ENCODE data around the gene NID1. TPM values are rescaled to one million over a fixed set of nuclear protein-coding genes. Genes with fewer than 3 reads are reported as not detected.

Gene NID1
- total RNA-seq, 4 donors from 2014 or later = 27.8 to 91.8 (median 69.4) TPM

- no peak for DNase-seq
- Histone ChIP-seq H3K27me3 (no peaks in the 10 kb centered on the region), H3K4me3 (replicated peaks in 1 of 3) (no peak overlapping the region), H3K9me3 (no peaks in the 10 kb centered on the region), H3K4me1 (peaks cover 5 to 27% of the 10 kb centered on the region in 2 donors), H3K27ac (no peak overlapping the region), H3K36me3 (no peaks in the 10 kb centered on the region)
- 85 to 87% methylated on average over 23 of the region's 23 CpGs for WGBS, 2 donors
- intact Hi-C loops (cut with DNase I) = no loop called here
- TF ChIP-seq CTCF (IDR thresholded peaks at IDR 0.05) = no peak
Observed at GRCh38 chr1:235935235-235936225, 129.4 kb downstream of the NID1 start.

- Histone ChIP-seq H3K4me1 (peaks cover 5 to 25% of the 10 kb centered on the region in 2 donors), H3K4me3 (replicated peaks in 1 of 3) (no peak overlapping the region), H3K27me3 (no peaks in the 10 kb centered on the region), H3K27ac (no peak overlapping the region), H3K9me3 (no peaks in the 10 kb centered on the region), H3K36me3 (no peaks in the 10 kb centered on the region)
- no peak for DNase-seq
- intact Hi-C loops (cut with DNase I) = no loop called here
- TF ChIP-seq CTCF (IDR thresholded peaks at IDR 0.05) = no peak
- no peak for TF ChIP-seq POLR2A (IDR thresholded peaks at IDR 0.05)
- 81 to 86% methylated on average over 4 of the region's 4 CpGs for WGBS, 2 donors
Observed at GRCh38 chr1:235933766-235934116, 131.1 kb downstream of the NID1 start.

- H3K9me3 ChIP-seq = no peaks in the 10 kb centered on the region
- H3K4me3 ChIP-seq (replicated peaks in 1 of 3) = no peak overlapping the region
- no peaks in the 10 kb centered on the region for H3K27me3 ChIP-seq
- WGBS, 2 donors = 86 to 90% methylated on average over 8 of the region's 8 CpGs
- no peak for TF ChIP-seq CTCF (IDR thresholded peaks at IDR 0.05)
- no peak for TF ChIP-seq POLR2A (IDR thresholded peaks at IDR 0.05)
- H3K36me3 ChIP-seq = no peaks in the 10 kb centered on the region
- H3K27ac ChIP-seq = no peak overlapping the region
- intact Hi-C loops (cut with DNase I) = no loop called here
- no peak for DNase-seq
- H3K4me1 ChIP-seq = peaks cover 5 to 23% of the 10 kb centered on the region in 2 donors
Observed at GRCh38 chr1:235933017-235933765, 131.7 kb downstream of the NID1 start.

- H3K36me3 ChIP-seq = no peaks in the 10 kb centered on the region
- 57 to 74% methylated on average over 8 of the region's 8 CpGs for WGBS, 2 donors
- H3K27me3 ChIP-seq = no peaks in the 10 kb centered on the region
- no peaks in the 10 kb centered on the region for H3K9me3 ChIP-seq
- H3K4me3 ChIP-seq (replicated peaks in 1 of 3) = no peak overlapping the region
- DNase-seq = no peak
- peaks cover 5 to 19% of the 10 kb centered on the region in 2 donors for H3K4me1 ChIP-seq
- TF ChIP-seq CTCF (IDR thresholded peaks at IDR 0.05) (no peak), POLR2A (IDR thresholded peaks at IDR 0.05) (no peak)
- no peak overlapping the region for H3K27ac ChIP-seq
- intact Hi-C loops (cut with DNase I) = no loop called here
Observed at GRCh38 chr1:235932090-235932510, 132.8 kb downstream of the NID1 start.

Data from thyroid gland (tissue), 4 donors.